ENCODE measurements around the gene NEK7. TPM values are rescaled to one million over a fixed set of nuclear protein-coding genes. Genes with fewer than 3 reads are reported as not detected.

The NEK7 gene
- total and polyA plus RNA-seq, 2 of the 8 experiments (the other 6 are each of a cell fraction or from before 2014, with no cell fraction given) = 5.1 to 10.0 TPM

- H3K9me3 ChIP-seq (ENCODE audit: insufficient read depth in 2 of 2, low read depth in 1 of 2, low read length in 1 of 2) = no peaks in the 10 kb centered on the region
- DNase-seq (ENCODE audit: low read depth in 1 of 2, low spot score in 2 of 2) (no peak), FAIRE-seq (no peak)
- 91% methylated on average over 4 of the region's 4 CpGs; no CpG with 5 or more reads in 1 of the 2 experiments for WGBS, 2 experiments (ENCODE audit: extremely low coverage in 1 of 2, insufficient coverage in 1 of 2, insufficient read length in 1 of 2, insufficient replicate concordance in 2 of 2, low coverage in 1 of 2, low lambda C conversion rate in 2 of 2, missing lambda C conversion rate in 1 of 2)
- H4K91ac ChIP-seq (replicated peaks; ENCODE audit: insufficient read length, low read length) = no peak overlapping the region
- H3K14ac ChIP-seq (ENCODE audit: insufficient read length) = no peak overlapping the region
- H3K79me2 ChIP-seq (ENCODE audit: control insufficient read depth in 1 of 2, insufficient read depth in 2 of 2, low read length in 2 of 2) = 0 out of 4 replicates have a peak, but pooled peaks cover 0 to 2% of the 10 kb centered on the region in 2 experiments
- H3K56ac ChIP-seq (replicated peaks; ENCODE audit: insufficient read length, low read depth, low read length) = no peak overlapping the region
- H2AK5ac ChIP-seq (ENCODE audit: low read depth, low read length) = no peak overlapping the region
- H3K4ac ChIP-seq (replicated peaks; ENCODE audit: insufficient read length, low read depth, low read length) = no peak overlapping the region
- TF ChIP-seq, protein P1, sequence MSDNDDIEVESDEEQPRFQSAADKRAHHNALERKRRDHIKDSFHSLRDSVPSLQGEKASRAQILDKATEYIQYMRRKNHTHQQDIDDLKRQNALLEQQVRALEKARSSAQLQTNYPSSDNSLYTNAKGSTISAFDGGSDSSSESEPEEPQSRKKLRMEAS (IDR thresholded peaks at IDR 0.05) = no peak
- TF ChIP-seq FOSL1 (IDR thresholded peaks at IDR 0.05; ENCODE audit: insufficient read depth, low read depth, low read length) (no peak), BACH1 (IDR thresholded peaks at IDR 0.05; ENCODE audit: low read length) (no peak), SP2 (IDR thresholded peaks at IDR 0.05; ENCODE audit: low read length) (no peak), JUND (IDR thresholded peaks at IDR 0.05; ENCODE audit: low read length) (no peak), EP300 (IDR thresholded peaks at IDR 0.05; ENCODE audit: borderline replicate concordance in 1 of 2, low read depth in 2 of 2, low read length in 2 of 2) (no peak), NANOG (IDR thresholded peaks at IDR 0.05; ENCODE audit: insufficient read depth, low read depth, low read length, poor library complexity, severe bottlenecking) (no peak), ASH2L (IDR thresholded peaks at IDR 0.05; ENCODE audit: low read length) (no peak), CTCF (IDR thresholded peaks at IDR 0.05; ENCODE audit: control extremely low read depth in 1 of 3, insufficient read depth in 1 of 3, low read depth in 1 of 3, low read length in 3 of 3) (no peak), BCL11A (IDR thresholded peaks at IDR 0.05; ENCODE audit: low read depth in 2 of 2, low read length in 2 of 2) (no peak), RXRA (IDR thresholded peaks at IDR 0.05; ENCODE audit: insufficient read depth, low read depth, low read length) (no peak)
- H2BK15ac ChIP-seq (ENCODE audit: low read length) = no peak overlapping the region
- H2BK20ac ChIP-seq (ENCODE audit: low read length) = no peak overlapping the region
- no peak overlapping the region for H2AFZ ChIP-seq (ENCODE audit: low read length)
- H3K79me1 ChIP-seq (ENCODE audit: low read depth, low read length) = no peaks in the 10 kb centered on the region
- H3K23ac ChIP-seq (ENCODE audit: insufficient read length) = no peak overlapping the region
- no peak overlapping the region for H3K18ac ChIP-seq (ENCODE audit: extremely low read depth, low read length)
- H3K9ac ChIP-seq (replicated peaks in 1 of 4; ENCODE audit: extremely low read depth in 1 of 4, low read depth in 3 of 4, low read length in 3 of 4) = no peak overlapping the region
- no peaks in the 10 kb centered on the region for H4K20me1 ChIP-seq (replicated peaks in 1 of 2; ENCODE audit: control insufficient read depth in 1 of 2, insufficient read depth in 2 of 2, low read length in 2 of 2)
- H2BK120ac ChIP-seq (replicated peaks; ENCODE audit: low read depth, low read length) = no peak overlapping the region
- no peak overlapping the region for H3K4me3 ChIP-seq (ENCODE audit: extremely low read depth in 1 of 4, insufficient read depth in 2 of 4, low read depth in 3 of 4, low read length in 4 of 4)
- H3K4me2 ChIP-seq (ENCODE audit: insufficient read depth in 1 of 2, low read depth in 2 of 2, low read length in 2 of 2) = no peak overlapping the region
- no peaks in the 10 kb centered on the region for H3K27me3 ChIP-seq (replicated peaks in 1 of 4; ENCODE audit: control insufficient read depth in 3 of 4, extremely low read depth in 1 of 4, insufficient read depth in 3 of 4, low read length in 3 of 4)
- no peak overlapping the region for H4K8ac ChIP-seq (ENCODE audit: extremely low read depth, insufficient read depth, low read length)
- no peak overlapping the region for H3K27ac ChIP-seq (ENCODE audit: low read depth, low read length)
- no peak overlapping the region for H4K5ac ChIP-seq (ENCODE audit: insufficient read length, low read depth, low read length)
- H3K4me1 ChIP-seq (replicated peaks in 1 of 4; ENCODE audit: control insufficient read depth in 3 of 4, insufficient read depth in 4 of 4, low read length in 3 of 4) = peaks cover 0 to 7% (median 3%) of the 10 kb centered on the region in 4 experiments; a peak in 4 of 7 replicates
- no peak overlapping the region for H2BK12ac ChIP-seq (ENCODE audit: low read depth, low read length)
- H3K23me2 ChIP-seq (ENCODE audit: low read depth, low read length) = no peaks in the 10 kb centered on the region
- H3K36me3 ChIP-seq (ENCODE audit: control insufficient read depth in 2 of 4, insufficient read depth in 4 of 4, low read length in 3 of 4) = no peaks in the 10 kb centered on the region
- no peak overlapping the region for H2BK5ac ChIP-seq (ENCODE audit: low read depth, low read length)
- ChIA-PET POLR2A (ENCODE audit: partially characterized antibody) (no interaction called here), CTCF (ENCODE audit: partially characterized antibody) (interaction anchor here (0.6 to 1.6 kb wide), 4 partner anchors 9 to 28 kb away, joined by 3 to 12 read pairs (median 6); no protein-coding TSS in a partner anchor)
These were observed 96.5 kb downstream of the NEK7 start for GRCh38 chr1:198253259-198253658.

Data from H1 (cell line).